ENCODE results near the gene AVL9. TPM values are rescaled to one million over a fixed set of nuclear protein-coding genes. Genes with fewer than 3 reads are reported as not detected.

Gene AVL9
- total RNA-seq, 2 experiments from 2014 or later: 23.3 to 25.4 TPM

- Mint-ChIP-seq H3K4me3 (no peak overlapping the region), H3K9me3 (peaks cover 19% of the 10 kb centered on the region), H3K27me3 (peaks cover 6% of the 10 kb centered on the region), H3K27ac (no peak overlapping the region), H3K4me1 (ENCODE audit: low read depth) (no peaks in the 10 kb centered on the region), H3K36me3 (ENCODE audit: low read depth) (no peaks in the 10 kb centered on the region)
- no peaks in the 10 kb centered on the region for H3K36me3 ChIP-seq (ENCODE audit: insufficient read depth, low read length)
- no peak overlapping the region for H3K27ac ChIP-seq (ENCODE audit: low read depth in 1 of 2, low read length in 2 of 2)
- CTCF ChIA-PET: no interaction called here
- no peak for TF ChIP-seq CTCF (IDR thresholded peaks at IDR 0.05)
- intact Hi-C loops (cut with DNase I, micrococcal nuclease): no loop called here
- ATAC-seq (ENCODE audit: poor library complexity) (no peak), DNase-seq (no peak)
- POLR2A ChIA-PET: no interaction called here
- H3K4me3 ChIP-seq (ENCODE audit: low read length): no peak overlapping the region
- no peaks in the 10 kb centered on the region for H3K27me3 ChIP-seq (ENCODE audit: control insufficient read depth in 1 of 2, insufficient read depth in 2 of 2, low read length in 2 of 2)
- no peaks in the 10 kb centered on the region for H3K4me1 ChIP-seq (ENCODE audit: insufficient read depth, low read length)
- peaks cover 0 to 8% of the 10 kb centered on the region in 2 experiments for H3K9me3 ChIP-seq (ENCODE audit: control insufficient read depth in 1 of 2, insufficient read depth in 1 of 2, low read length in 2 of 2)
Observed at GRCh38 chr7:32605032-32605431, 109.7 kb downstream of the AVL9 start.

- ChIA-PET POLR2A (no interaction called here), CTCF (no interaction called here)
- no peak overlapping the region for H3K4me3 Mint-ChIP-seq
- H3K4me3 ChIP-seq (ENCODE audit: low read length): no peak overlapping the region
- H3K4me1 Mint-ChIP-seq (ENCODE audit: low read depth): no peaks in the 10 kb centered on the region
- H3K36me3 Mint-ChIP-seq (ENCODE audit: low read depth): no peaks in the 10 kb centered on the region
- H3K36me3 ChIP-seq (ENCODE audit: insufficient read depth, low read length): no peaks in the 10 kb centered on the region
- no peaks in the 10 kb centered on the region for H3K4me1 ChIP-seq (ENCODE audit: insufficient read depth, low read length)
- H3K9me3 ChIP-seq (ENCODE audit: control insufficient read depth in 1 of 2, insufficient read depth in 1 of 2, low read length in 2 of 2): no peaks in the 10 kb centered on the region
- no peaks in the 10 kb centered on the region for H3K27me3 Mint-ChIP-seq
- ATAC-seq (ENCODE audit: poor library complexity) (no peak), DNase-seq (no peak)
- H3K9me3 Mint-ChIP-seq: peaks cover 6% of the 10 kb centered on the region
- intact Hi-C loops (cut with DNase I, micrococcal nuclease): no loop called here
- no peak for TF ChIP-seq CTCF (IDR thresholded peaks at IDR 0.05)
- no peaks in the 10 kb centered on the region for H3K27me3 ChIP-seq (ENCODE audit: control insufficient read depth in 1 of 2, insufficient read depth in 2 of 2, low read length in 2 of 2)
- H3K27ac Mint-ChIP-seq: no peak overlapping the region
- H3K27ac ChIP-seq (ENCODE audit: low read depth in 1 of 2, low read length in 2 of 2): no peak overlapping the region
Observed at GRCh38 chr7:32609463-32609862, 114.2 kb downstream of the AVL9 start.

GRCh38 chr7:32611201-32612099 lies 116.2 kb downstream of the AVL9 start:
- Histone ChIP-seq H3K27ac (ENCODE audit: low read depth in 1 of 2, low read length in 2 of 2) (no peak overlapping the region), H3K9me3 (ENCODE audit: control insufficient read depth in 1 of 2, insufficient read depth in 1 of 2, low read length in 2 of 2) (no peaks in the 10 kb centered on the region), H3K27me3 (ENCODE audit: control insufficient read depth in 1 of 2, insufficient read depth in 2 of 2, low read length in 2 of 2) (no peaks in the 10 kb centered on the region), H3K36me3 (ENCODE audit: insufficient read depth, low read length) (no peaks in the 10 kb centered on the region), H3K4me3 (ENCODE audit: low read length) (no peak overlapping the region), H3K4me1 (ENCODE audit: insufficient read depth, low read length) (no peaks in the 10 kb centered on the region)
- H3K36me3 Mint-ChIP-seq (ENCODE audit: low read depth): no peaks in the 10 kb centered on the region
- DNase-seq: no peak
- H3K4me1 Mint-ChIP-seq (ENCODE audit: low read depth): no peaks in the 10 kb centered on the region
- ChIA-PET POLR2A (no interaction called here), CTCF (no interaction called here)
- H3K4me3 Mint-ChIP-seq: no peak overlapping the region
- no peak overlapping the region for H3K27ac Mint-ChIP-seq
- intact Hi-C loops (cut with DNase I, micrococcal nuclease): no loop called here
- H3K9me3 Mint-ChIP-seq: no peaks in the 10 kb centered on the region
- no peaks in the 10 kb centered on the region for H3K27me3 Mint-ChIP-seq
- no peak for TF ChIP-seq CTCF (IDR thresholded peaks at IDR 0.05)
- ATAC-seq (ENCODE audit: poor library complexity): no peak

Measured in CD4-positive, alpha-beta T cell (primary cell).